HEK293 (cell line): ENCODE data around the gene CPNE9.
A peak's percentile ranks its signal among the peaks of the same experiment; 100 is the strongest.

Experiments used
- CTCF ChIA-PET: fragments of 350-600 bp; formaldehyde crosslinking; extraction: SDS; loops from one replicate; lab custom pipeline; 2021; ENCODE audit warnings: antibody characterized with exemption; lab: Yijun Ruan, JAX
- POLR2A ChIA-PET: fragments of 300-600 bp; formaldehyde crosslinking; extraction: SDS; loops from one replicate; lab custom pipeline; 2020; ENCODE audit warnings: antibody characterized with exemption, inconsistent platforms; lab: Yijun Ruan, JAX
- H3K27ac ChIP-seq: fragments of 200-500 bp; sonication (Bioruptor generic); 2 replicates; pipeline ENCODE4 v1.5.1; 2014; ENCODE audit warnings: low read depth, low read length, control low read depth, inconsistent platforms; ENCODE audit errors: extremely low read depth
- H3K36me3 ChIP-seq, 2 experiments: fragments of 200-500 bp in 1 of 2; sonication (Bioruptor generic) in 1 of 2; 1 replicate in 1 of 2; 2 replicates in 1 of 2; pipeline ENCODE4 v1.5.1; 2014 to 2017; ENCODE audit warnings: inconsistent platforms in 2 of 2, low read length in 2 of 2; ENCODE audit not compliant: control insufficient read depth in 2 of 2, insufficient read depth in 1 of 2
- H3K4me1 ChIP-seq: fragments of 200-500 bp; sonication (Bioruptor generic); 2 replicates; pipeline ENCODE4 v1.5.1; 2014; ENCODE audit warnings: mild to moderate bottlenecking, low read length, inconsistent platforms; ENCODE audit not compliant: control insufficient read depth, insufficient read depth
- H3K4me3 ChIP-seq: 2 replicates; pipeline ENCODE4 v1.5.1; 2011; ENCODE audit warnings: low read depth, mild to moderate bottlenecking, control low read depth, low read length, moderate library complexity
- H3K9me3 ChIP-seq: fragments of 200-500 bp; sonication (Bioruptor generic); 2 replicates; pipeline ENCODE4 v1.5.1; 2014; ENCODE audit warnings: low read depth, low read length, inconsistent platforms; ENCODE audit not compliant: control insufficient read depth, insufficient read depth
- GLI4 ChIP-seq: fragments of 450-650 bp; formaldehyde crosslinking; IDR thresholded peaks from 2 replicates; pipeline ENCODE4 v1.5.1; 2016; ENCODE audit warnings: missing biosample characterization, missing genetic modification characterization
- REPIN1 ChIP-seq: fragments of 450-650 bp; formaldehyde crosslinking; IDR thresholded peaks from 2 replicates; pipeline ENCODE4 v1.5.1; 2017; ENCODE audit warnings: missing biosample characterization, missing genetic modification characterization, low read depth
- TCF7L2 ChIP-seq: IDR thresholded peaks from 2 replicates; pipeline ENCODE4 v1.6.1; 2011; ENCODE audit warnings: low read depth, mild to moderate bottlenecking, inconsistent platforms, low read length, moderate library complexity, borderline replicate concordance
- ZIC2 ChIP-seq: fragments of 450-650 bp; formaldehyde crosslinking; IDR thresholded peaks from 2 replicates; pipeline ENCODE4 v1.5.1; 2016; ENCODE audit warnings: missing biosample characterization, missing genetic modification characterization
- ZNF114 ChIP-seq: fragments of 450-650 bp; formaldehyde crosslinking; IDR thresholded peaks from 2 replicates; pipeline ENCODE4 v1.5.0; 2017; ENCODE audit warnings: missing biosample characterization, missing genetic modification characterization
- ZNF146 ChIP-seq: fragments of 450-650 bp; formaldehyde crosslinking; IDR thresholded peaks from 2 replicates; pipeline ENCODE4 v1.5.1; 2016; ENCODE audit warnings: missing biosample characterization, missing genetic modification characterization
- ZNF184 ChIP-seq: fragments of 450-650 bp; IDR thresholded peaks from 2 replicates; pipeline ENCODE4 v1.5.1; 2018; ENCODE audit warnings: missing biosample characterization, mild to moderate bottlenecking, missing genetic modification characterization
- ZNF211 ChIP-seq: fragments of 450-650 bp; formaldehyde crosslinking; IDR thresholded peaks from 2 replicates; pipeline ENCODE4 v1.5.1; 2016; ENCODE audit warnings: low read depth, missing biosample characterization, missing genetic modification characterization
- ZNF280C ChIP-seq: fragments of 450-650 bp; formaldehyde crosslinking; IDR thresholded peaks from 2 replicates; pipeline ENCODE4 v1.5.1; 2016; ENCODE audit warnings: missing biosample characterization, missing genetic modification characterization
- ZNF335 ChIP-seq: fragments of 450-650 bp; formaldehyde crosslinking; conservative IDR thresholded peaks from 2 replicates; pipeline ENCODE4 v1.5.1; 2016; ENCODE audit warnings: missing biosample characterization, missing genetic modification characterization
- ZNF449 ChIP-seq: fragments of 450-650 bp; formaldehyde crosslinking; IDR thresholded peaks from 2 replicates; pipeline ENCODE4 v1.5.1; 2017; ENCODE audit warnings: missing biosample characterization, mild to moderate bottlenecking, missing genetic modification characterization, moderate library complexity
- ZNF521 ChIP-seq: fragments of 450-650 bp; formaldehyde crosslinking; IDR thresholded peaks from 2 replicates; pipeline ENCODE4 v1.5.1; 2017; ENCODE audit warnings: missing biosample characterization, mild to moderate bottlenecking, missing genetic modification characterization
- ZNF555 ChIP-seq: fragments of 450-650 bp; formaldehyde crosslinking; conservative IDR thresholded peaks from 2 replicates; pipeline ENCODE4 v1.5.1; 2017; ENCODE audit warnings: missing biosample characterization, mild to moderate bottlenecking, missing genetic modification characterization, inconsistent platforms
- ZNF645 ChIP-seq: fragments of 450-650 bp; formaldehyde crosslinking; IDR thresholded peaks from 2 replicates; pipeline ENCODE4; 2016; ENCODE audit warnings: missing biosample characterization, missing genetic modification characterization
- ZNF777 ChIP-seq: fragments of 450-650 bp; formaldehyde crosslinking; IDR thresholded peaks from 2 replicates; pipeline ENCODE4 v1.5.1; 2017; ENCODE audit warnings: missing biosample characterization, missing genetic modification characterization, borderline replicate concordance
- ZNF837 ChIP-seq: fragments of 450-650 bp; formaldehyde crosslinking; IDR thresholded peaks from 2 replicates; pipeline ENCODE4 v1.5.1; 2016; ENCODE audit warnings: missing biosample characterization, missing genetic modification characterization
- ZSCAN5A ChIP-seq: fragments of 450-650 bp; formaldehyde crosslinking; IDR thresholded peaks from 2 replicates; pipeline ENCODE4 v1.5.1; 2016; ENCODE audit warnings: missing biosample characterization, missing genetic modification characterization

Gene CPNE9

GRCh38 chr3:9695345-9695744, 8.3 kb upstream of the CPNE9 start:
- TF ChIP-seq REPIN1 (tag by site-specific recombination): no peak
- no peak for TF ChIP-seq ZNF777 (tag by site-specific recombination)
- no peak for TF ChIP-seq ZNF521
- TF ChIP-seq ZNF211: no peak
- TF ChIP-seq ZNF184 (tag by site-specific recombination): no peak
- no peak for TF ChIP-seq GLI4 (tag by site-specific recombination)
- POLR2A ChIA-PET: no interaction called here
- peaks cover 3 to 88% of the 10 kb centered on the region in 2 experiments; a peak in 2 of 3 replicates for H3K36me3 ChIP-seq
- H3K9me3 ChIP-seq: no peaks in the 10 kb centered on the region
- H3K4me3 ChIP-seq: no peak overlapping the region
- H3K27ac ChIP-seq: no peak overlapping the region
- no peaks in the 10 kb centered on the region for H3K4me1 ChIP-seq
- CTCF ChIA-PET: no interaction called here

GRCh38 chr3:9695746-9696145, 7.9 kb upstream of the CPNE9 start:
- Histone ChIP-seq H3K9me3 (no peaks in the 10 kb centered on the region), H3K36me3 (peaks cover 3 to 86% of the 10 kb centered on the region in 2 experiments; a peak in 2 of 3 replicates), H3K27ac (no peak overlapping the region), H3K4me3 (no peak overlapping the region), H3K4me1 (no peaks in the 10 kb centered on the region)
- CTCF ChIA-PET: interaction anchor here (0.5 kb wide), 1 partner anchor 172 kb away, joined by 3 read pairs; no protein-coding TSS in a partner anchor
- POLR2A ChIA-PET: no interaction called here
- TF ChIP-seq ZSCAN5A: no peak
- no peak for TF ChIP-seq ZNF555 (tag by site-specific recombination)
- no peak for TF ChIP-seq ZNF146 (tag by site-specific recombination)
- TF ChIP-seq ZNF449 (tag by site-specific recombination): no peak
- TF ChIP-seq ZNF280C: no peak
- TF ChIP-seq ZNF645: no peak
- no peak for TF ChIP-seq REPIN1 (tag by site-specific recombination)
- TF ChIP-seq ZNF335: no peak
- TF ChIP-seq ZNF837 (tag by site-specific recombination): no peak

GRCh38 chr3:9696480-9697220, 7.0 kb upstream of the CPNE9 start:
- no peak overlapping the region for H3K27ac ChIP-seq
- H3K4me3 ChIP-seq: no peak overlapping the region
- no peaks in the 10 kb centered on the region for H3K4me1 ChIP-seq
- no peak for TF ChIP-seq ZNF114
- TF ChIP-seq ZIC2 (tag by site-specific recombination): 0 out of 2 replicates have a peak, but pooled peaks have one; percentile 15
- TF ChIP-seq TCF7L2: no peak
- ChIA-PET POLR2A (interaction anchor here (0.7 to 1.0 kb wide), 2 partner anchors 236 to 947 kb away, joined by 3 read pairs; no protein-coding TSS in a partner anchor), CTCF (interaction anchor here (0.5 to 0.6 kb wide), 3 partner anchors 10 to 250 kb away, joined by 3 to 5 read pairs (median 3); no protein-coding TSS in a partner anchor)
- peaks cover 3 to 84% of the 10 kb centered on the region in 2 experiments; a peak in 2 of 3 replicates for H3K36me3 ChIP-seq
- no peaks in the 10 kb centered on the region for H3K9me3 ChIP-seq
